CD4-positive, alpha-beta T cell treated with Interleukin-17A for 1 hour (primary cell): ENCODE data around the gene SETD2.
"Not testable (repeated sequence)": the region's sequence is repeated elsewhere in the genome, so short reads cannot be mapped to it uniquely, and the experiment has no call there.

Experiments
- DNase-seq: peaks from one replicate; pipeline ENCODE4 v3.0.0-alpha.2; 2020

The SETD2 gene

GRCh38 chr3:47092090-47092489 lies 71.8 kb downstream of the SETD2 start:
- DNase-seq, result no peak

GRCh38 chr3:47089630-47090029 lies 74.3 kb downstream of the SETD2 start:
- no peak for DNase-seq

GRCh38 chr3:47086071-47086470 lies 77.8 kb downstream of the SETD2 start:
- no peak for DNase-seq

- DNase-seq, result peak; percentile 7
Observed at GRCh38 chr3:47083786-47084185, 80.1 kb downstream of the SETD2 start.

- no peak for DNase-seq
Observed at GRCh38 chr3:47082519-47082918, 81.4 kb downstream of the SETD2 start.

GRCh38 chr3:47079432-47079831 lies 84.5 kb downstream of the SETD2 start:
- DNase-seq, result no peak

- DNase-seq, result no peak
Observed at GRCh38 chr3:47073685-47074084, 90.2 kb downstream of the SETD2 start.

GRCh38 chr3:47070770-47071169 lies 93.1 kb downstream of the SETD2 start:
- no peak for DNase-seq

- not testable (repeated sequence) for DNase-seq
Observed at GRCh38 chr3:47066259-47066658, 97.7 kb downstream of the SETD2 start.

- no peak for DNase-seq
Observed at GRCh38 chr3:47065681-47066080, 98.2 kb downstream of the SETD2 start.

GRCh38 chr3:47065058-47065457 lies 98.9 kb downstream of the SETD2 start:
- DNase-seq, result no peak

GRCh38 chr3:47057212-47057671 lies 106.7 kb downstream of the SETD2 start:
- DNase-seq, result peak; percentile 76

- DNase-seq, result no peak
Observed at GRCh38 chr3:47056705-47057104, 107.2 kb downstream of the SETD2 start.

- no peak for DNase-seq
Observed at GRCh38 chr3:47054412-47054811, 109.5 kb downstream of the SETD2 start.

GRCh38 chr3:47047673-47048072 lies 116.2 kb downstream of the SETD2 start:
- no peak for DNase-seq

GRCh38 chr3:47047069-47047468 lies 116.8 kb downstream of the SETD2 start:
- no peak for DNase-seq

- no peak for DNase-seq
Observed at GRCh38 chr3:47042231-47042791, 121.6 kb downstream of the SETD2 start.

GRCh38 chr3:47041114-47041513 lies 122.8 kb downstream of the SETD2 start:
- no peak for DNase-seq

- DNase-seq, result not testable (repeated sequence)
Observed at GRCh38 chr3:47037302-47037701, 126.6 kb downstream of the SETD2 start.

GRCh38 chr3:47036145-47036544 lies 127.8 kb downstream of the SETD2 start:
- no peak for DNase-seq

- DNase-seq, result no peak
Observed at GRCh38 chr3:47035645-47036044, 128.3 kb downstream of the SETD2 start.

- DNase-seq, result no peak
Observed at GRCh38 chr3:47034868-47035489, 128.9 kb downstream of the SETD2 start.

GRCh38 chr3:47031041-47031440 lies 132.9 kb downstream of the SETD2 start:
- DNase-seq, result not testable (repeated sequence)

- DNase-seq, result no peak
Observed at GRCh38 chr3:47028667-47029066, 135.2 kb downstream of the SETD2 start.

GRCh38 chr3:47028146-47028545 lies 135.8 kb downstream of the SETD2 start:
- DNase-seq, result no peak
